H1 (cell line): ENCODE measurements around the gene VAMP4. TPM values are rescaled to one million over a fixed set of nuclear protein-coding genes. Genes with fewer than 3 reads are reported as not detected.

Source experiments
- CTCF ChIA-PET: fragments of 300-600 bp; sonication (Branson Sonifier 250); formaldehyde crosslinking; loops from one replicate; lab custom pipeline; 2021; ENCODE audit not compliant: partially characterized antibody; lab: Charles Lee
- POLR2A ChIA-PET: fragments of 300-600 bp; sonication (Branson Sonifier 250); formaldehyde crosslinking; loops from one replicate; lab custom pipeline; 2021; ENCODE audit warnings: inconsistent platforms; ENCODE audit not compliant: partially characterized antibody; lab: Charles Lee
- DNase-seq, 2 experiments: peaks; one replicate each; pipeline versions ENCODE4 v3.0.0 to v3.0.0-alpha.2; 2010 to 2022; ENCODE audit warnings: low spot score in 2 of 2, low read depth in 1 of 2, mixed read lengths in 1 of 2
- FAIRE-seq: peaks from 2 replicates; lab custom pipeline; 2011; peaks lifted over from hg19 to GRCh38; lab: Jason Lieb, UNC
- H2AFZ ChIP-seq: 2 replicates; pipeline ENCODE4 v1.8.1; 2012; ENCODE audit warnings: low read length, inconsistent platforms
- H2AK5ac ChIP-seq: 2 replicates; pipeline ENCODE4 v1.6.1; 2013; ENCODE audit warnings: low read depth, low read length
- H2BK120ac ChIP-seq: replicated peaks from 2 replicates; pipeline ENCODE3; 2013; ENCODE audit warnings: low read depth, low read length, inconsistent platforms
- H2BK12ac ChIP-seq: 2 replicates; pipeline ENCODE4 v1.6.1; 2013; ENCODE audit warnings: low read depth, low read length
- H2BK15ac ChIP-seq: 2 replicates; pipeline ENCODE4 v1.6.1; 2013; ENCODE audit warnings: low read length
- H2BK20ac ChIP-seq: 2 replicates; pipeline ENCODE4 v1.6.1; 2013; ENCODE audit warnings: low read length
- H2BK5ac ChIP-seq: 2 replicates; pipeline ENCODE4 v1.6.1; 2013; ENCODE audit warnings: low read depth, low read length
- H3K14ac ChIP-seq: 2 replicates; pipeline ENCODE4 v1.6.1; 2013; ENCODE audit warnings: inconsistent platforms; ENCODE audit not compliant: insufficient read length
- H3K18ac ChIP-seq: 2 replicates; pipeline ENCODE4 v1.6.1; 2013; ENCODE audit warnings: low read length; ENCODE audit errors: extremely low read depth
- H3K23ac ChIP-seq: 2 replicates; pipeline ENCODE4 v1.6.1; 2013; ENCODE audit warnings: inconsistent platforms; ENCODE audit not compliant: insufficient read length
- H3K23me2 ChIP-seq: 2 replicates; pipeline ENCODE4 v1.6.1; 2013; ENCODE audit warnings: low read depth, low read length
- H3K27ac ChIP-seq: 2 replicates; pipeline ENCODE4 v1.6.1; 2011; ENCODE audit warnings: low read depth, low read length, inconsistent platforms
- H3K27me3 ChIP-seq, 4 experiments: replicated peaks in 1 of 4; 1 replicate in 1 of 4; 2 replicates in 3 of 4; pipeline versions ENCODE4 v1.6.1 to v1.8.1; 2011 to 2013; ENCODE audit warnings: low read length in 3 of 4, mild to moderate bottlenecking in 3 of 4, inconsistent platforms in 2 of 4, mixed read lengths in 2 of 4, moderate library complexity in 1 of 4; ENCODE audit not compliant: control insufficient read depth in 3 of 4, insufficient read depth in 3 of 4; ENCODE audit errors: extremely low read depth in 1 of 4
- H3K36me3 ChIP-seq, 4 experiments: 2 replicates each; pipeline versions ENCODE4 v1.6.1 to v1.8.1; 2011 to 2013; ENCODE audit warnings: mild to moderate bottlenecking in 4 of 4, low read length in 3 of 4, moderate library complexity in 2 of 4, control low read depth in 1 of 4, inconsistent platforms in 1 of 4; ENCODE audit not compliant: insufficient read depth in 4 of 4, control insufficient read depth in 2 of 4
- H3K4ac ChIP-seq: replicated peaks from 2 replicates; pipeline ENCODE3; 2013; ENCODE audit warnings: low read length, low read depth, mixed read lengths, inconsistent platforms; ENCODE audit not compliant: insufficient read length
- H3K4me1 ChIP-seq, 4 experiments: replicated peaks in 1 of 4; 1 replicate in 1 of 4; 2 replicates in 3 of 4; pipeline versions ENCODE4 v1.6.1 to v1.8.1; 2011 to 2013; ENCODE audit warnings: low read length in 3 of 4, inconsistent platforms in 2 of 4, mixed read lengths in 1 of 4; ENCODE audit not compliant: insufficient read depth in 4 of 4, control insufficient read depth in 3 of 4
- H3K4me2 ChIP-seq, 2 experiments: 2 replicates each; pipeline versions ENCODE4 v1.6.1 to v1.8.1; 2011 to 2013; ENCODE audit warnings: low read depth in 2 of 2, low read length in 2 of 2, control low read depth in 1 of 2, inconsistent platforms in 1 of 2, mild to moderate bottlenecking in 1 of 2; ENCODE audit not compliant: insufficient read depth in 1 of 2
- H3K4me3 ChIP-seq, 4 experiments: fragments of 200-600, 300-600 bp in 1 of 4; sonication (generic), shearing (Covaris generic), sonication (Bioruptor Twin) in 1 of 4; 2 replicates each; pipeline versions ENCODE4 v1.5.1 to v1.8.1; 2011 to 2016; ENCODE audit warnings: low read length in 4 of 4, low read depth in 3 of 4, control low read depth in 2 of 4, inconsistent platforms in 2 of 4, mild to moderate bottlenecking in 2 of 4, mixed read lengths in 1 of 4, moderate library complexity in 1 of 4; ENCODE audit not compliant: insufficient read depth in 2 of 4; ENCODE audit errors: extremely low read depth in 1 of 4
- H3K56ac ChIP-seq: replicated peaks from 2 replicates; pipeline ENCODE3; 2013; ENCODE audit warnings: low read depth, mild to moderate bottlenecking, mixed read lengths, low read length, inconsistent platforms; ENCODE audit not compliant: insufficient read length
- H3K79me1 ChIP-seq: 2 replicates; pipeline ENCODE4 v1.6.1; 2013; ENCODE audit warnings: low read depth, low read length, control low read depth
- H3K79me2 ChIP-seq, 2 experiments: 2 replicates each; pipeline versions ENCODE4 v1.6.1 to v1.8.1; 2012 to 2013; ENCODE audit warnings: low read length in 2 of 2, mild to moderate bottlenecking in 2 of 2, inconsistent platforms in 1 of 2; ENCODE audit not compliant: insufficient read depth in 2 of 2, control insufficient read depth in 1 of 2
- H3K9ac ChIP-seq, 4 experiments: replicated peaks in 1 of 4; 1 replicate in 1 of 4; 2 replicates in 3 of 4; pipeline versions ENCODE4 v1.6.1 to v1.8.1; 2011 to 2013; ENCODE audit warnings: low read depth in 3 of 4, low read length in 3 of 4, control low read depth in 2 of 4, mild to moderate bottlenecking in 2 of 4, moderate library complexity in 2 of 4, inconsistent platforms in 1 of 4; ENCODE audit errors: extremely low read depth in 1 of 4
- H3K9me3 ChIP-seq, 2 experiments: 2 replicates each; pipeline versions ENCODE4 v1.6.1 to v1.8.1; 2012 to 2013; ENCODE audit warnings: mild to moderate bottlenecking in 2 of 2, moderate library complexity in 2 of 2, control low read depth in 1 of 2, inconsistent platforms in 1 of 2, low read depth in 1 of 2, low read length in 1 of 2, mixed read lengths in 1 of 2; ENCODE audit not compliant: insufficient read depth in 2 of 2
- H4K20me1 ChIP-seq, 2 experiments: replicated peaks in 1 of 2; 2 replicates each; pipeline versions ENCODE3 to v1.8.1; 2011 to 2013; ENCODE audit warnings: inconsistent platforms in 2 of 2, low read length in 2 of 2, mild to moderate bottlenecking in 1 of 2; ENCODE audit not compliant: insufficient read depth in 2 of 2, control insufficient read depth in 1 of 2
- H4K5ac ChIP-seq: 2 replicates; pipeline ENCODE4 v1.6.1; 2013; ENCODE audit warnings: low read length, low read depth, mixed read lengths, inconsistent platforms; ENCODE audit not compliant: insufficient read length
- H4K8ac ChIP-seq: 2 replicates; pipeline ENCODE4 v1.8.0; 2013; ENCODE audit warnings: mild to moderate bottlenecking, moderate library complexity, low read length, inconsistent platforms; ENCODE audit not compliant: insufficient read depth; ENCODE audit errors: extremely low read depth
- H4K91ac ChIP-seq: replicated peaks from 2 replicates; pipeline ENCODE3; 2013; ENCODE audit warnings: low read length, mixed read lengths, inconsistent platforms; ENCODE audit not compliant: insufficient read length
- KDM4A ChIP-seq: IDR thresholded peaks from one replicate; pipeline ENCODE4 v1.7.1; 2012; ENCODE audit warnings: low read depth, mild to moderate bottlenecking, moderate library complexity, low read length, inconsistent platforms; ENCODE audit not compliant: severe bottlenecking
- WGBS, 2 experiments: shearing (Covaris generic) in 1 of 2; methylation state at CpG; one replicate each; pipeline versions ENCODE4 v1.1.6 to v1.1.7; 2013 to 2015; ENCODE audit warnings: low lambda C conversion rate in 2 of 2, mixed read lengths in 2 of 2, inconsistent platforms in 1 of 2, low coverage in 1 of 2, missing lambda C conversion rate in 1 of 2; ENCODE audit not compliant: insufficient replicate concordance in 2 of 2, insufficient coverage in 1 of 2, insufficient read length in 1 of 2; ENCODE audit errors: extremely low coverage in 1 of 2, missing lambda C conversion rate in 1 of 2; 5-methylcytosine and 5-hydroxymethylcytosine counted together
- polyA plus RNA-seq, 7 experiments: library from polyadenylated mRNA; depleted of rRNA in 3 of 7; stranded (reverse) in 5 of 7; unstranded in 2 of 7; fragments of >200 nt in 5 of 7; fragments of 200-250 nt in 2 of 7; gene quantifications; 1 replicate in 5 of 7; 2 replicates in 1 of 7; 4 replicates in 1 of 7; pipeline versions ENCODE4 v1.2.1 to v1.2.3, GENCODE V29; 2011 to 2013; ENCODE audit warnings: missing spikeins in 2 of 7, mixed read lengths in 2 of 7
- total RNA-seq: library from RNA; stranded (reverse); fragmentation: NEBNext Ultra II Directional; extraction: Animal tissue kit (Norgen Biotek cat#: 25700); gene quantifications from 2 replicates; pipeline ENCODE4 v1.2.1, GENCODE V29; 2021

The VAMP4 gene
- total and polyA plus RNA-seq, 2 of the 8 experiments (the other 6 are each of a cell fraction or from before 2014, with no cell fraction given) = 1.6 to 13.9 TPM

DNA sequence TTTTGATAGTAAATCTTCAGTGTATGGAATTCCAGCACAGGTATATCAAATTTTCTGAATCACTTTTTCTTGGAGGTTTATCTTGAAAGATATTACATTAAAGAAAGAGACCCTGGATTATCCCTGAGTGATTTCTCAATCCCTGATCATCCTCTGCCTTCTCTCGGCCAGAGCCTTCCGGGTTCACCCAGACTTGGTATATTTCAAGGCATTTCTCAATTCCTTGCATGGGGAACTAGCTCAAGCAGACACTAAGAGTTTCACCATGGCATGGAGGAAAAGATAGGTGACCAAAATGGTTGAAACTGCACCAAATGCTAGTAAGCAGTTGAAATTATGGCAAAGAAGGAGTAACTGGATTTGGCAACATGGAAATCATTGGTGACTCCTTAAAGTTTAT is 5.7 kb downstream of the VAMP4 start:
- Histone ChIP-seq H3K4me3 (no peak overlapping the region), H3K79me1 (no peaks in the 10 kb centered on the region), H3K23me2 (no peaks in the 10 kb centered on the region), H2AFZ (no peak overlapping the region), H3K27ac (no peak overlapping the region), H4K8ac (no peak overlapping the region), H3K4me2 (no peak overlapping the region), H3K56ac (no peak overlapping the region), H3K27me3 (no peaks in the 10 kb centered on the region), H2BK20ac (no peak overlapping the region), H2BK12ac (no peak overlapping the region), H3K18ac (no peak overlapping the region), H3K79me2 (peaks cover 0 to 10% of the 10 kb centered on the region in 2 experiments; a peak in 1 of 4 replicates), H2AK5ac (no peak overlapping the region), H3K36me3 (peaks cover 0 to 9% (median 0%) of the 10 kb centered on the region in 4 experiments; a peak in 4 of 8 replicates), H3K14ac (no peak overlapping the region), H3K9ac (no peak overlapping the region), H4K5ac (no peak overlapping the region), H3K23ac (no peak overlapping the region), H3K9me3 (no peaks in the 10 kb centered on the region), H3K4ac (no peak overlapping the region), H4K91ac (no peak overlapping the region), H3K4me1 (peaks cover 0 to 3% (median 0%) of the 10 kb centered on the region in 4 experiments; a peak in 2 of 7 replicates), H2BK5ac (no peak overlapping the region), H2BK120ac (no peak overlapping the region), H4K20me1 (no peaks in the 10 kb centered on the region), H2BK15ac (no peak overlapping the region)
- 96% methylated on average over 2 of the region's 2 CpGs; no CpG with 5 or more reads in 1 of the 2 experiments for WGBS, 2 experiments
- no peak for DNase-seq
- ChIA-PET POLR2A (no interaction called here), CTCF (interaction anchor here (2.2 kb wide), 1 partner anchor 92 kb away, joined by 8 read pairs; no protein-coding TSS in a partner anchor)
- FAIRE-seq = no peak
- no peak for TF ChIP-seq KDM4A
